GM23338 (cell line): ENCODE data around the gene RAMP1. TPM values are rescaled to one million over a fixed set of nuclear protein-coding genes. Genes with fewer than 3 reads are reported as not detected.

ENCODE experiments used
- ATAC-seq: fragments of 200-7000 bp; cut with Tn5 transposase; 3 replicates; pipeline ENCODE4 v1.9.1; 2020
- DNase-seq: peaks from one replicate; pipeline ENCODE4 v3.0.0-alpha.2; 2015; ENCODE audit warnings: low spot score
- H2AFZ ChIP-seq: fragments of 200-600 bp; sonication (generic); 2 replicates; pipeline ENCODE4 v1.8.0; 2016; ENCODE audit warnings: antibody characterized with exemption, mild to moderate bottlenecking, moderate library complexity
- H3F3A ChIP-seq: fragments of 200-600 bp; sonication (generic); replicated peaks from 2 replicates; pipeline ENCODE4 v1.8.0; 2017; ENCODE audit warnings: antibody characterized with exemption, mixed run types, low read depth
- H3K27ac ChIP-seq: fragments of 200-600 bp; sonication (generic); 2 replicates; pipeline ENCODE4 v1.6.1; 2016; ENCODE audit warnings: low read depth
- H3K27me3 ChIP-seq: fragments of 200-600 bp; sonication (generic); 2 replicates; pipeline ENCODE4 v1.8.0; 2016; ENCODE audit warnings: mild to moderate bottlenecking, mixed run types, moderate library complexity; ENCODE audit not compliant: insufficient read depth
- H3K36me3 ChIP-seq: fragments of 200-600 bp; sonication (generic); 2 replicates; pipeline ENCODE4 v1.8.0; 2016; ENCODE audit warnings: mild to moderate bottlenecking; ENCODE audit not compliant: insufficient read depth
- H3K4me1 ChIP-seq: fragments of 200-600 bp; sonication (generic); 2 replicates; pipeline ENCODE4 v1.8.0; 2016; ENCODE audit warnings: mild to moderate bottlenecking, moderate library complexity; ENCODE audit not compliant: insufficient read depth
- H3K4me2 ChIP-seq: fragments of 200-600 bp; sonication (generic); 2 replicates; pipeline ENCODE4 v1.7.1; 2017; ENCODE audit warnings: mixed run types
- H3K4me3 ChIP-seq: fragments of 200-600 bp; sonication (generic); 2 replicates; pipeline ENCODE4 v1.6.1; 2016; ENCODE audit warnings: mixed run types
- H3K79me2 ChIP-seq: fragments of 200-600 bp; sonication (generic); replicated peaks from 2 replicates; pipeline ENCODE4 v1.8.0; 2017; ENCODE audit warnings: mild to moderate bottlenecking; ENCODE audit not compliant: insufficient read depth
- H3K9me2 ChIP-seq: fragments of 200-600 bp; sonication (generic); 2 replicates; pipeline ENCODE4 v1.8.0; 2017; ENCODE audit not compliant: insufficient read depth
- H4K20me1 ChIP-seq: fragments of 200-600 bp; sonication (generic); replicated peaks from 2 replicates; pipeline ENCODE4 v1.8.0; 2017; ENCODE audit warnings: mild to moderate bottlenecking; ENCODE audit not compliant: insufficient read depth
- H3K27ac Mint-ChIP-seq: 2 replicates; pipeline ENCODE4 v1.8.0; 2020; ENCODE audit warnings: inconsistent platforms, mild to moderate bottlenecking, moderate library complexity, mixed read lengths
- H3K27me3 Mint-ChIP-seq: 3 replicates; pipeline ENCODE4 v1.8.0; 2022; ENCODE audit warnings: low read depth, mild to moderate bottlenecking, moderate library complexity, mixed read lengths, inconsistent platforms; ENCODE audit not compliant: insufficient read depth, poor library complexity
- H3K36me3 Mint-ChIP-seq: 3 replicates; pipeline ENCODE4 v1.8.0; 2021; ENCODE audit warnings: low read depth, mild to moderate bottlenecking, inconsistent platforms, moderate library complexity, mixed read lengths
- H3K4me1 Mint-ChIP-seq: 3 replicates; pipeline ENCODE4 v1.8.0; 2020; ENCODE audit warnings: mild to moderate bottlenecking, inconsistent platforms, mixed read lengths
- H3K4me3 Mint-ChIP-seq: 3 replicates; pipeline ENCODE4 v1.8.0; 2021; ENCODE audit warnings: moderate library complexity, mild to moderate bottlenecking, inconsistent platforms, mixed read lengths
- H3K9me3 Mint-ChIP-seq: 3 replicates; pipeline ENCODE4 v1.8.0; 2020; ENCODE audit warnings: moderate library complexity, mild to moderate bottlenecking, inconsistent platforms, mixed read lengths
- JUNB ChIP-seq: IDR thresholded peaks from one replicate; pipeline ENCODE4 v1.6.1; 2016; ENCODE audit warnings: antibody characterized with exemption; ENCODE audit not compliant: unreplicated experiment
- REST ChIP-seq: IDR thresholded peaks from one replicate; pipeline ENCODE4 v1.6.1; 2018; ENCODE audit warnings: antibody characterized with exemption; ENCODE audit not compliant: unreplicated experiment
- STAT1 ChIP-seq: IDR thresholded peaks from one replicate; pipeline ENCODE4 v1.6.1; 2016; ENCODE audit warnings: antibody characterized with exemption; ENCODE audit not compliant: unreplicated experiment
- ZNF114 ChIP-seq: fragments of 250-450 bp; sonication (Bioruptor Pico); IDR thresholded peaks from 2 replicates; pipeline ENCODE4 v1.5.0; 2020; ENCODE audit warnings: mild to moderate bottlenecking, moderate library complexity
- ZNF462 ChIP-seq: fragments of 250-450 bp; sonication (Bioruptor Pico); IDR thresholded peaks from 2 replicates; pipeline ENCODE4 v1.5.0; 2020; ENCODE audit warnings: mild to moderate bottlenecking, moderate library complexity
- polyA plus RNA-seq: library from polyadenylated mRNA; unstranded; fragments of >200 nt; fragmentation: Nextera tagmentation; extraction: Ambion mirVana; gene quantifications from 2 replicates; pipeline ENCODE4 v1.2.1, GENCODE V29; 2016
- total RNA-seq: library from RNA; depleted of rRNA; stranded (reverse); fragments of >200 nt; shearing (Covaris generic); gene quantifications from 2 replicates; pipeline ENCODE4 v1.2.3, GENCODE V29; 2014

RAMP1 gene
- total and polyA plus RNA-seq, 2 experiments from 2014 or later = 1.7 to 3.3 TPM

GRCh38 chr2:237944302-237944701, 84.9 kb downstream of the RAMP1 start:
- peaks cover 4% of the 10 kb centered on the region; the same call in 2 of the 3 replicates for H3K4me1 Mint-ChIP-seq
- H3K27ac Mint-ChIP-seq = no peak overlapping the region
- H3K9me3 Mint-ChIP-seq = peaks cover 43% of the 10 kb centered on the region
- DNase-seq (peak; percentile 38), ATAC-seq (no peak)
- H3K9me2 ChIP-seq = 0 out of 2 replicates have a peak, but pooled peaks cover 7% of the 10 kb centered on the region
- H3K27ac ChIP-seq = no peak overlapping the region
- no peaks in the 10 kb centered on the region for H3K36me3 ChIP-seq
- H3K4me2 ChIP-seq = no peak overlapping the region
- H3F3A ChIP-seq = no peaks in the 10 kb centered on the region
- H4K20me1 ChIP-seq = no peaks in the 10 kb centered on the region
- no peaks in the 10 kb centered on the region for H3K27me3 ChIP-seq
- peaks cover 8% of the 10 kb centered on the region for H3K27me3 Mint-ChIP-seq
- H3K79me2 ChIP-seq = no peaks in the 10 kb centered on the region
- H2AFZ ChIP-seq = no peak overlapping the region
- H3K4me3 ChIP-seq = no peak overlapping the region
- TF ChIP-seq JUNB (no peak), ZNF462 (CRISPR knock-in tag) (no peak), ZNF114 (no peak), STAT1 (no peak), REST (no peak)
- H3K4me3 Mint-ChIP-seq = no peak overlapping the region
- H3K36me3 Mint-ChIP-seq = peaks cover 19% of the 10 kb centered on the region
- H3K4me1 ChIP-seq = no peaks in the 10 kb centered on the region
